Duodenal mucosa (tissue), 2 donors: ENCODE results near the gene IDNK.
"Not testable (repeated sequence)": the region's sequence is repeated elsewhere in the genome, so short reads cannot be mapped to it uniquely, and the experiment has no call there.

Source experiments
- H3K27ac ChIP-seq: one replicate; pipeline ENCODE4 v1.7.0; 2013; ENCODE audit warnings: low read depth, low read length
- H3K27me3 ChIP-seq, 2 donors: one replicate each; pipeline ENCODE4 v1.7.0; 2013; ENCODE audit warnings: low read length in 2 of 2, control low read depth in 1 of 2; ENCODE audit not compliant: insufficient read depth in 2 of 2, control insufficient read depth in 1 of 2
- H3K36me3 ChIP-seq, 2 donors: one replicate each; pipeline ENCODE4 v1.7.0; 2013; ENCODE audit warnings: low read length in 2 of 2, control low read depth in 1 of 2; ENCODE audit not compliant: insufficient read depth in 2 of 2, control insufficient read depth in 1 of 2
- H3K4me1 ChIP-seq, 2 donors: one replicate each; pipeline ENCODE4 v1.7.0; 2013; ENCODE audit warnings: low read length in 2 of 2, control low read depth in 1 of 2; ENCODE audit not compliant: insufficient read depth in 2 of 2, control insufficient read depth in 1 of 2
- H3K4me3 ChIP-seq, 2 donors: one replicate each; pipeline ENCODE4 v1.7.0; 2013; ENCODE audit warnings: low read length in 2 of 2, low read depth in 1 of 2
- H3K9ac ChIP-seq, 2 donors: one replicate each; pipeline ENCODE4 v1.7.0; 2013; ENCODE audit warnings: low read length in 2 of 2, low read depth in 1 of 2
- H3K9me3 ChIP-seq, 2 donors: one replicate each; pipeline ENCODE4 v1.7.0; 2013; ENCODE audit warnings: low read length in 2 of 2, control low read depth in 1 of 2; ENCODE audit not compliant: control insufficient read depth in 1 of 2

The IDNK gene

DNA sequence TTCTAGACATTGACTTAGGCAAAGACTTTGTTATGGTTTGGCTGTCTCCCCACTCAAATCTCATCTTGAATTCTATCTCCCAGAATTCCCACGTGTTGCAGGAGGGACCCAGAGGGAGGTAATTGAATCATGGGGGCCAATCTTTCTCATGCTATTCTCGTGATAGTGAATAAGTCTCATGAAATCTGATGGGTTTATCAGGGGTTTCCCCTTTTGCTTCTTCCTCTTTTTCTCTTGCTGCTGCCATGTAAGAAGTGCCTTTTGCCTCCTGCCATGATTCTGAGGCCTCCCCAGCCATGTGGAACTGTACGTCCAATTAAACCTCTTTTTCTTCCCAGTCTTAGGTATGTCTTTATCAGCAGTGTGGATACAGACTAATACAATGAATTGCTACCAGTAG lies 15.3 kb upstream of the IDNK start:
- not testable (repeated sequence) for H3K27me3 ChIP-seq, H3K4me3 ChIP-seq, H3K27ac ChIP-seq, H3K9ac ChIP-seq, H3K36me3 ChIP-seq, H3K9me3 ChIP-seq, H3K4me1 ChIP-seq

DNA sequence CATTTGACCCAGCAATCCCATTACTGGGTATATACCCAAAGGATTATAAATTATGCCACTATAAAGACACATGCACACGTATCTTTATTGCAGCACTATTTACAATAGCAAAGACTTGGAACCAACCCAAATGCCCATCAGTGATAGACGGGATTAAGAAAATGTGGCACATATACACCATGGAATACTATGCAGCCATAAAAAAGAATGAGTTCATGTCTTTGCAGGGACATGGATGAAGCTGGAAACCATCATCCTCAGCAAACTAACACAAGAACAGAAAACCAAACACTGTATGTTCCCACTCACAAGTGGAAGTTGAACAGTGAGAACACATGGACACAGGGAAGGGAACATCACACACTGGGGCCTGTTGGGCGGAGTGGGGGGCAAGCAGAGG lies 9.6 kb upstream of the IDNK start:
- H3K36me3 ChIP-seq, H3K9me3 ChIP-seq, H3K27me3 ChIP-seq, H3K4me3 ChIP-seq, H3K9ac ChIP-seq, H3K4me1 ChIP-seq, H3K27ac ChIP-seq: not testable (repeated sequence)

DNA sequence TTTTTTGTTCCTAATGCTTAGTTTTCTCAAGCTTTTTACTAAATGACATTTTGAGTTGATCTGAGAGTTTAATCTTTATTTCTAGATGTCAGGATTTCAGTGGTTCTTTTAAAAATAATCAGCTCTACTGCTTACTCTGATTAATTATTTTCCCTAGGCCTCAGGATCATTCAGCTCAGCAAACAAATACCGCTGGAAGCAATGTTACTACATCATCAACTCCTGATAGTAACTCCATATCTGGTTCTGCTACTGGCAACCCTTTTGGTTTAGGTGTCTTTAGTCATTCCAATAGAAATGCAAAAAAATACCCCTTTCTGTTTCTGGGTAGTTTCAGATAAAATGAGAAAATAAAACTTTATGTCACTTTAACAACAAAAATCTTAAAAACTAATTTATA lies 5.6 kb upstream of the IDNK start:
- no peak overlapping the region for H3K9ac ChIP-seq
- H3K27me3 ChIP-seq = no peaks in the 10 kb centered on the region
- no peaks in the 10 kb centered on the region for H3K36me3 ChIP-seq
- no peak overlapping the region for H3K27ac ChIP-seq
- peaks cover 7 to 8% of the 10 kb centered on the region in 2 donors for H3K4me1 ChIP-seq
- H3K4me3 ChIP-seq = no peak overlapping the region
- no peaks in the 10 kb centered on the region for H3K9me3 ChIP-seq

DNA sequence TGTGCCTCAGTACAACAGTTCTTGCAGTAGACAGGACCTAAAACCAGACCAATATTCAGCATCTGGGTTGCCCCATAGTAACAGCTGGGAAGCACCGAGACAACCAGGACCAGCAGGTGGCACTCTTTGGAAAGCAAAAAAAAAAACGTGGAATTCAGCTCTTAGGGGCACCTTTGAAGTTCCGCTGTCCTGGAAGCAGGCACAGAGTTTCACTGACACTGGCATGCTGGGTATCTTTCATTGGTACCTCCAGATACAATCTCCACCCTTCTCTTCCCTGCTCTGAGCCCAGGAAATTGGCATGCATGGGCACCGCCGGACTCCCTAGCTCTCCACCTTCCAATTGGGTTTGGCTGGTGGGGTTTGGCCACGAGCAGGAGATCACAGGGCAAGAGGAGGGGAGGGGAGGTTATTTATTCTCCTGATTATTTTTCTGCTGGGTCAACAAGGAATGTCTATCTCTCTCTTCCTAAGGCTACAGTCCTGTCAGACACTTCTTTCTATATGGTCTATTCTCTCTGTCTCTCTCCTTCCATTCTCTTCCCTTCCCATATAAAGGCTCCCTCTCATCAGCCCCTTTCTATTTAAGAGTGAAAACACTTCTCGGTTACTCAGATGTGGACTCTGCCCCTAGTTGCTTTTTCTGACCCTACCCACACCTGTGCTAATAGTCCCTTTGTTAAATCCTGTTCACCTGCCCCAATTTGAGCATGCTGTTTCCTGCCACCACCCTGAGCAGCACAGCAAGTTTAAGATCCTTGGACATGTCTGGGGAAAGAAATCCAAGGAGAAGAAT lies 1.9 kb upstream of the IDNK start:
- H3K4me3 ChIP-seq = peak overlapping the region; percentile 53 to 66
- no peaks in the 10 kb centered on the region for H3K27me3 ChIP-seq
- H3K9ac ChIP-seq = peak overlapping the region in 1 of 2 donors; percentile 16
- peaks cover 26 to 31% of the 10 kb centered on the region in 2 donors for H3K4me1 ChIP-seq
- H3K9me3 ChIP-seq = no peaks in the 10 kb centered on the region
- no peak overlapping the region for H3K27ac ChIP-seq
- H3K36me3 ChIP-seq = no peaks in the 10 kb centered on the region

DNA sequence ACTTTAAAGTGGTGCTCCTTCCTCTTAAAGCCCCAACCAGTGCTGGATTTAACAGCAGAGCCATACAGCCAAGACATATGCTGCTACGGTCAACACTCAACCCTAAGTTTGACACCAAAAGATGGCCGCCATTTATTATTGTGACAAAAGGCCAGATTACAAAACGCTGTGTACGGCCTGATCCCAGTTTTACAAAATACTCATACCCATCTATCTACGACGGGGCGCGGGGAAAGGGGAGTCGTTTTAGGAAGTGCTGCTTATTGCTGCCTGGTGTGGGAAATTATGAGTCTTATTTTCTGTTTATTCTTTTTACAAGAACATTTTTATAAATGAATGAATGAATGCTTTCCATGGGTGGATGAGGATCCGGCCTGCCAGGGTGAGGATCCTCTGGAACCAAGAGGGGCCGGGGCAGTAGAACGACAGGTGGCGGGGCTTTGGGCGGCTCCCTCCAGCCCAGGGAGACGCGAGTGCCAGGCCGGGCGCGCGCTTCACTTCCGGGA lies 457 bp upstream of the IDNK start:
- H3K27me3 ChIP-seq = no peaks in the 10 kb centered on the region
- peak overlapping the region; percentile 79 to 83 for H3K9ac ChIP-seq
- H3K4me3 ChIP-seq = peak overlapping the region; percentile 72 to 80

DNA sequence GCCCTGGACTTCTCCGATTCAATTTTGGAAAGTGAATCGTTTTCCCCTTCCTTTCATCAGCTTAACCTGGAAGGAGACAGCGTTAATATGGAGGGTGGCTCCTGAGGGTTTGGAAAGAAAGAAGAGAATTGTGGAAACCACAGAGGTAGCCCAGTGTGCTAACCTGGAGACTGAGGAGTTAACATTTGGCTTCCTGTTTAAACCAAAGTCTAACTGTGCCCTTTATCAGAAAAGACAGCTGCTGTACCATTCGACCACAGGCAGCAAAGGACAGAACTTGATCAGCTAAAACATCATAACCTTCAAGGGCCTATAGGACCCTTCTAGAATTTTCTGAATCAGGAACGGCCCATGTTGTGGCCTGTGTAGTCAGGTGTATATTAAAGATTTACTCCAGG lies 735 bp downstream of the IDNK start:
- Histone ChIP-seq H3K4me3 (peak overlapping the region; percentile 72 to 80), H3K27ac (peak overlapping the region; percentile 92), H3K4me1 (peaks cover 26 to 36% of the 10 kb centered on the region in 2 donors), H3K36me3 (peaks cover 4 to 10% of the 10 kb centered on the region in 2 donors), H3K27me3 (no peaks in the 10 kb centered on the region), H3K9ac (peak overlapping the region; percentile 79 to 83), H3K9me3 (no peaks in the 10 kb centered on the region)

More for the DNA sequence above, 457 bp upstream of the IDNK start:
- Histone ChIP-seq H3K27ac (peak overlapping the region; percentile 92), H3K9me3 (no peaks in the 10 kb centered on the region), H3K4me1 (peaks cover 26 to 36% of the 10 kb centered on the region in 2 donors), H3K36me3 (peaks cover 4 to 9% of the 10 kb centered on the region in 2 donors)

DNA sequence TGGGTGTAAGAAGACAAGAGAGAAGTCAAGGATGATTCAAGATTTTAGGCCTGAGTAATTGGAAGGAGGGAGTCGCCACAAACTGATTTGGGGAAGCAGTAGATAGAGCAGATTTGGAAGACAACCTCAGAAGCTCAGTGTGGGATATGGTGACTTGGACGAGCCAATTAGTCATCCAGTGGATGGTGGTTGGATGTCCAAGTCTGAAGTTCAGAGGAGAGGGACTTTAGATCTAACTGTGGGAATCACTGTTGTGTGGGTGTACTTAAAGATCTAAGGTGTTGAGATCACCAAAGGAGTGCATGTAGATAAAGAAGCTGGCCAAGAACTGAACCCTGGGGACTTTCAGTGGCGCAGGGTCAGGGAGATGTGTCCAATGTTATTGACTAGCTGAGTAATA lies 2.2 kb downstream of the IDNK start:
- Histone ChIP-seq H3K9me3 (no peaks in the 10 kb centered on the region), H3K27me3 (no peaks in the 10 kb centered on the region), H3K36me3 (peaks cover 10 to 11% of the 10 kb centered on the region in 2 donors), H3K27ac (no peak overlapping the region), H3K4me1 (peaks cover 39 to 49% of the 10 kb centered on the region in 2 donors), H3K4me3 (no peak overlapping the region), H3K9ac (no peak overlapping the region)

DNA sequence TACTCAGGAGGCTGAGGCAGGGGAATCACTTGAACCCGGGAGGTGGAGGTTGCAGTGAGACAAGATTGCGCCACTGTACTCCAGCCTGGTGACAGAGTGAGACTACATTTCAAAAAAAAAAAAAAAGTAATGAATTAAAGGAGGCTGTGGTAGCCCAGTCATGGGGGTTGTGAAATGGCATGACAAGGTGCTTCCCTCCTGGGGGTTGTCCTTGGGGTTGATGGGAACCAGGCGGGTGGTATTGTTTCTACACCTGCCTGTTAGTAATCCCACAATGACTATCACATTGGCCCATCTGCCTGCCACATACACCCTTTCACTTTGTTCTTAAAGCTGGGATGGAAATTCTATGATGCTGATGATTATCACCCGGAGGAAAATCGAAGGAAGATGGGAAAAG lies 5.6 kb downstream of the IDNK start:
- Histone ChIP-seq H3K9ac (no peak overlapping the region), H3K27ac (peak overlapping the region; percentile 26), H3K36me3 (peaks cover 10 to 11% of the 10 kb centered on the region in 2 donors), H3K4me3 (no peak overlapping the region), H3K27me3 (no peaks in the 10 kb centered on the region), H3K9me3 (no peaks in the 10 kb centered on the region), H3K4me1 (peaks cover 30 to 49% of the 10 kb centered on the region in 2 donors)

DNA sequence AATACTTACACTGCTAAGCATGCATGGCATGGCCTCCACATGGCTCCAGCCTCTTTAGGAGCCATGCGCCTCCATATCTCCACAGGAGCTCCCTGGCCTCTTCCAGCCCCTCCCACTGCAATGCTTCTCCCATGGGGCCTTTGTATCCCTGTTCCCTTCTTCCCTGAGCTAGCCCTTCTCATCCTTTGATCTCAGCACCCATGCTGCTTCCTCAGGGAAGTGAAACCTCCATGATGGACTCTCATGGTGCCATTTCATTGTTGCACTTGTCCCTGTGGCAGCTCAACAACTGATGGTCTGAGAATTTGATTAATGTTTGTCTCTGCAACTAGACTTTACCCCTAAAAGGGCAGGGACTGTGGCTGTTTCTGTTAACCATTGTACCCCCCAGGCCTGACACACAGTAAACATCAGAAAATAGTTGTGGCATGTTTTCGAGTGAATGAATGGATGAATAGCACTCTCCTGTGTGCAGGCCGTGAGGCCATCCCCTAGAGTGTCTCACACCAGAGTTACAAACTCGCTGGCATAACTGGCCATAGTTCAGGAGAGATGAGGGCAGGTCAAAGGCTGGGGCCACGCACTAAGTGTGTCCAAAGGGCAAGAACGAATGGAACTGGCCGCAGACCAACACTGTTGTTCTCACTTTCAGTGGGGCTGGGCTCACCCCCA lies 6.6 kb downstream of the IDNK start:
- peaks cover 20 to 38% of the 10 kb centered on the region in 2 donors for H3K4me1 ChIP-seq
- H3K36me3 ChIP-seq = peaks cover 10 to 11% of the 10 kb centered on the region in 2 donors
- no peak overlapping the region for H3K9ac ChIP-seq
- peak overlapping the region; percentile 41 for H3K27ac ChIP-seq
- H3K9me3 ChIP-seq = no peaks in the 10 kb centered on the region
- H3K27me3 ChIP-seq = no peaks in the 10 kb centered on the region
- H3K4me3 ChIP-seq = no peak overlapping the region

DNA sequence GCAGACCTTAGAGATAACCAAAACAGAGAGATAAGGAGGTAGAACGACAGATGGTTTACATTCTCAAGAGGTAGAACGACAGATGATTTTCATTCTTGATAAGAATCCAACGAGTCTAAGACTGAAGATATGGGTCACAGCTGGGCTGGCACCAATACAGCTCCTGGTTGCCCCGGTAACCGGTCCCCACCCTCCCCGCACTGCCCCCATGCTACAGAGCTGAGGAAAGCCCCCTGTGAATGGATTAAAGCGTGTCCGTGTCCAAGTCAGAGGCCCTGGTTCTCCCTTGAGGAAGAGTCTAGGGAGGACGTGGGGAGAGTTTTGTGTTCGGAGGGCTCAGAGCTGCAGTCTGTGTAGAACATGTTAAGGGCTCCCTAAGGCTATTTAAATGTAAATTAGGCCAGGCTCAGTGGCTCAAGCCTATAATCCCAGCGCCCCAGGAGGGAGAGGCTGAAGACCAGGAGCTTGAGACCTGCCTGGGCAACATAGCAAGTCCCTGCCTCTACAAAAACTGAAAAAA lies 8.1 kb downstream of the IDNK start:
- Histone ChIP-seq H3K27me3 (no peaks in the 10 kb centered on the region), H3K4me1 (peaks cover 16 to 27% of the 10 kb centered on the region in 2 donors), H3K9ac (no peak overlapping the region), H3K36me3 (peaks cover 10 to 11% of the 10 kb centered on the region in 2 donors), H3K4me3 (no peak overlapping the region), H3K27ac (no peak overlapping the region), H3K9me3 (no peaks in the 10 kb centered on the region)
